B cell (primary cell): ENCODE results near the gene SEMA4F. TPM values are rescaled to one million over a fixed set of nuclear protein-coding genes. Genes with fewer than 3 reads are reported as not detected.

Experiments
- ATAC-seq: fragments of 200-7000 bp; cut with Tn5 transposase; one replicate; pipeline ENCODE4 v1.10.0; 2021; ENCODE audit warnings: low read depth, mild to moderate bottlenecking, moderate number of reproducible peaks, moderate library complexity
- CTCF ChIA-PET: fragments of 350-600 bp; sonication (Branson Sonifier 250); formaldehyde crosslinking; loops from one replicate; lab custom pipeline; 2021; ENCODE audit warnings: antibody characterized with exemption, inconsistent platforms; lab: Charles Lee
- POLR2A ChIA-PET: fragments of 350-600 bp; sonication (Branson Sonifier 250); formaldehyde crosslinking; loops from one replicate; lab custom pipeline; 2021; ENCODE audit warnings: antibody characterized with exemption; lab: Charles Lee
- DNase-seq: peaks from one replicate; pipeline ENCODE4 v3.0.0; 2013
- H2AFZ ChIP-seq: 2 replicates; pipeline ENCODE4 v1.6.1; 2012; ENCODE audit warnings: mild to moderate bottlenecking, low read depth, low read length; ENCODE audit not compliant: insufficient read depth, poor library complexity, severe bottlenecking
- H3K27ac ChIP-seq, 2 donors: 1 replicate in 1 of 2; 2 replicates in 1 of 2; pipeline ENCODE4 v1.5.1; 2012 to 2013; ENCODE audit warnings: low read length in 2 of 2, mild to moderate bottlenecking in 2 of 2, moderate library complexity in 1 of 2
- H3K27me3 ChIP-seq, 4 experiments: fragments of 200-600 bp in 1 of 4; sonication (generic) in 1 of 4; replicated peaks in 1 of 4; 1 replicate in 2 of 4; 2 replicates in 2 of 4; pipeline versions ENCODE4 v1.6.1 to v1.7.0; 2013 to 2016; ENCODE audit warnings: low read length in 3 of 4, mild to moderate bottlenecking in 2 of 4, mixed read lengths in 1 of 4, moderate library complexity in 1 of 4; ENCODE audit not compliant: insufficient read depth in 4 of 4, control insufficient read depth in 3 of 4; ENCODE audit errors: control extremely low read depth in 1 of 4
- H3K36me3 ChIP-seq, 2 experiments: replicated peaks in 1 of 2; 1 replicate in 1 of 2; 2 replicates in 1 of 2; pipeline versions ENCODE4 v1.6.1 to v1.7.1; 2013; ENCODE audit warnings: low read length in 1 of 2; ENCODE audit not compliant: insufficient read depth in 2 of 2, control insufficient read depth in 1 of 2; ENCODE audit errors: control extremely low read depth in 1 of 2, extremely low read depth in 1 of 2
- H3K4me1 ChIP-seq, 2 donors: fragments of 200-600 bp in 1 of 2; sonication (generic) in 1 of 2; 1 replicate in 1 of 2; 2 replicates in 1 of 2; pipeline versions ENCODE4 v1.5.1 to v1.6.1; 2013 to 2017; ENCODE audit warnings: low read length in 2 of 2; ENCODE audit not compliant: control insufficient read depth in 2 of 2, insufficient read depth in 2 of 2
- H3K4me2 ChIP-seq: replicated peaks from 2 replicates; pipeline ENCODE3; 2012; ENCODE audit warnings: mild to moderate bottlenecking, low read depth, low read length; ENCODE audit not compliant: poor library complexity, severe bottlenecking
- H3K4me3 ChIP-seq, 5 experiments: fragments of 200-600 bp in 1 of 5; sonication (generic) in 1 of 5; 1 replicate in 3 of 5; 2 replicates in 2 of 5; pipeline versions ENCODE4 v1.5.1 to v1.7.0; 2011 to 2016; ENCODE audit warnings: low read length in 4 of 5, mild to moderate bottlenecking in 4 of 5, low read depth in 2 of 5, control low read depth in 1 of 5, moderate library complexity in 1 of 5; ENCODE audit not compliant: insufficient read depth in 1 of 5; ENCODE audit errors: control extremely low read depth in 1 of 5, extremely low read depth in 1 of 5
- H3K79me2 ChIP-seq: fragments of 200-600 bp; sonication (generic); one replicate; pipeline ENCODE4 v1.6.0; 2016; ENCODE audit warnings: low read length; ENCODE audit not compliant: control insufficient read depth, insufficient read depth
- H3K9ac ChIP-seq: fragments of 200-600 bp; sonication (generic); 2 replicates; pipeline ENCODE4 v1.6.1; 2017; ENCODE audit warnings: mild to moderate bottlenecking, low read length, moderate library complexity
- H3K9me3 ChIP-seq, 3 donors: one replicate each; pipeline versions ENCODE4 v1.6.1 to v1.7.1; 2013; ENCODE audit warnings: low read length in 2 of 3; ENCODE audit not compliant: control insufficient read depth in 2 of 3, insufficient read depth in 1 of 3; ENCODE audit errors: control extremely low read depth in 1 of 3
- H4K20me1 ChIP-seq: 2 replicates; pipeline ENCODE4 v1.6.0; 2012; ENCODE audit warnings: mild to moderate bottlenecking, low read length; ENCODE audit not compliant: insufficient read depth, control insufficient read depth, poor library complexity, severe bottlenecking
- H3K27ac Mint-ChIP-seq: one replicate; pipeline ENCODE4 v1.8.0; 2021; ENCODE audit warnings: mixed read lengths
- H3K27me3 Mint-ChIP-seq: one replicate; pipeline ENCODE4 v1.8.0; 2021; ENCODE audit warnings: mixed read lengths
- H3K4me1 Mint-ChIP-seq: one replicate; pipeline ENCODE4 v1.8.0; 2021; ENCODE audit warnings: mixed read lengths
- H3K4me3 Mint-ChIP-seq: one replicate; pipeline ENCODE4 v1.8.0; 2021; ENCODE audit warnings: mixed read lengths
- H3K9me3 Mint-ChIP-seq: one replicate; pipeline ENCODE4 v1.8.0; 2022; ENCODE audit warnings: mixed read lengths; ENCODE audit not compliant: insufficient read depth
- CTCF ChIP-seq: fragments of 200-600 bp; IDR thresholded peaks from one replicate; pipeline ENCODE4 v1.8.0; 2022; ENCODE audit warnings: antibody characterized with exemption, mild to moderate bottlenecking
- EZH2 ChIP-seq: IDR thresholded peaks from 2 replicates; pipeline ENCODE4 v1.6.1; 2012; ENCODE audit warnings: borderline replicate concordance, low read depth, mild to moderate bottlenecking, moderate library complexity, low read length; ENCODE audit not compliant: insufficient read depth, poor library complexity, severe bottlenecking
- WGBS: methylation state at CpG from one replicate; pipeline ENCODE4 v1.1.5; 2013; ENCODE audit warnings: missing lambda C conversion rate; ENCODE audit not compliant: insufficient coverage; 5-methylcytosine and 5-hydroxymethylcytosine counted together
- intact Hi-C: fragments of 100-400 bp; cut with micrococcal nuclease; formaldehyde crosslinking; loops from one replicate; pipeline ENCODE4 v1.10.0; 2022
- polyA plus RNA-seq: library from polyadenylated mRNA; depleted of rRNA; stranded (reverse); fragments of >200 nt; gene quantifications from 2 replicates; pipeline ENCODE4 v1.2.3, GENCODE V29; 2012
- total RNA-seq, 2 donors: library from RNA; stranded (reverse); fragments of 120-200 nt in 1 of 2; gene quantifications; 1 replicate in 1 of 2; 2 replicates in 1 of 2; pipeline versions ENCODE4 v1.2.3 to v1.2.4, GENCODE V29; 2013 to 2022

SEMA4F gene
- total and polyA plus RNA-seq, 2 donors (not counting 1 experiment from before 2014, with no cell fraction given) = 5.4 to 19.3 TPM

- CTCF ChIA-PET = interaction anchor here (1.0 kb wide), 1 partner anchor 153 kb away, joined by 5 read pairs; no protein-coding TSS in a partner anchor
- Histone ChIP-seq H3K4me1 (no peaks in the 10 kb centered on the region), H3K27ac (no peak overlapping the region), H3K36me3 (no peaks in the 10 kb centered on the region), H4K20me1 (no peaks in the 10 kb centered on the region), H2AFZ (no peak overlapping the region), H3K79me2 (no peaks in the 10 kb centered on the region), H3K4me3 (no peak overlapping the region), H3K4me2 (no peak overlapping the region), H3K9me3 (no peaks in the 10 kb centered on the region), H3K9ac (no peak overlapping the region), H3K27me3 (peaks cover 0 to 20% (median 17%) of the 10 kb centered on the region in 4 experiments)
- ATAC-seq = no peak
- Mint-ChIP-seq H3K9me3 (no peaks in the 10 kb centered on the region), H3K4me1 (no peaks in the 10 kb centered on the region), H3K27me3 (peaks cover 14% of the 10 kb centered on the region), H3K4me3 (no peak overlapping the region), H3K27ac (no peak overlapping the region)
- TF ChIP-seq CTCF (no peak), EZH2 (no peak)
- POLR2A ChIA-PET = no interaction called here
- DNase-seq = no peak
- intact Hi-C loops = no loop called here
Measured at GRCh38 chr2:74721316-74721715, 67.3 kb downstream of the SEMA4F start.

GRCh38 chr2:74724496-74724895 lies 70.4 kb downstream of the SEMA4F start:
- H3K4me1 ChIP-seq = no peaks in the 10 kb centered on the region
- Mint-ChIP-seq H3K27ac (no peak overlapping the region), H3K4me1 (no peaks in the 10 kb centered on the region), H3K9me3 (no peaks in the 10 kb centered on the region), H3K27me3 (peaks cover 22% of the 10 kb centered on the region), H3K4me3 (no peak overlapping the region)
- WGBS = 60% methylated on average over 2 of the region's 4 CpGs
- no peak overlapping the region for H2AFZ ChIP-seq
- H4K20me1 ChIP-seq = no peaks in the 10 kb centered on the region
- no peak overlapping the region for H3K27ac ChIP-seq
- no peaks in the 10 kb centered on the region for H3K79me2 ChIP-seq
- CTCF ChIA-PET = interaction anchor here (0.6 to 1.2 kb wide), 2 partner anchors 11 to 50 kb away, joined by 3 to 7 read pairs; no protein-coding TSS in a partner anchor
- H3K27me3 ChIP-seq = peaks cover 0 to 12% (median 4%) of the 10 kb centered on the region in 4 experiments
- ATAC-seq (no peak), DNase-seq (no peak)
- no peak overlapping the region for H3K4me2 ChIP-seq
- POLR2A ChIA-PET = no interaction called here
- H3K4me3 ChIP-seq = no peak overlapping the region
- H3K9ac ChIP-seq = no peak overlapping the region
- TF ChIP-seq EZH2 (no peak), CTCF (no peak)
- intact Hi-C loops = no loop called here
- peaks cover 0 to 4% (median 0%) of the 10 kb centered on the region in 3 donors for H3K9me3 ChIP-seq
- H3K36me3 ChIP-seq = no peaks in the 10 kb centered on the region
